Natural killer cell (primary cell): Measurements from ENCODE around the gene POLR2M. TPM values are rescaled to one million over a fixed set of nuclear protein-coding genes. Genes with fewer than 3 reads are reported as not detected.

Source experiments
- ATAC-seq, 3 donors: fragments of 150-1000 bp in 2 of 3; fragments of 200-7000 bp in 1 of 3; cut with Tn5 transposase; 1 replicate in 1 of 3; 2 replicates in 2 of 3; pipeline ENCODE4 v1.10.0; 2021; ENCODE audit warnings: mild to moderate bottlenecking in 2 of 3, moderate library complexity in 2 of 3
- DNase-seq, 2 donors: peaks; one replicate each; pipeline versions ENCODE4 v3.0.0 to v3.0.0-alpha.2; 2013 to 2021; ENCODE audit warnings: mixed read lengths in 1 of 2
- H3K27ac ChIP-seq: one replicate; pipeline ENCODE4 v1.5.1; 2013; ENCODE audit warnings: mild to moderate bottlenecking, low read length
- H3K27me3 ChIP-seq: one replicate; pipeline ENCODE4 v1.6.1; 2013; ENCODE audit warnings: low read length; ENCODE audit not compliant: control insufficient read depth, insufficient read depth
- H3K36me3 ChIP-seq: one replicate; pipeline ENCODE4 v1.6.1; 2013; ENCODE audit warnings: low read length; ENCODE audit not compliant: control insufficient read depth, insufficient read depth
- H3K4me1 ChIP-seq: one replicate; pipeline ENCODE4 v1.6.1; 2013; ENCODE audit warnings: low read length; ENCODE audit not compliant: control insufficient read depth, insufficient read depth
- H3K4me3 ChIP-seq: one replicate; pipeline ENCODE4 v1.5.1; 2013; ENCODE audit warnings: low read length
- H3K9me3 ChIP-seq: one replicate; pipeline ENCODE4 v1.6.1; 2013; ENCODE audit warnings: low read length; ENCODE audit not compliant: control insufficient read depth, insufficient read depth
- H3K27ac Mint-ChIP-seq, 2 donors: one replicate each; pipeline ENCODE4 v1.8.0; 2022; ENCODE audit warnings: mild to moderate bottlenecking in 2 of 2, mixed read lengths in 2 of 2, moderate library complexity in 1 of 2
- H3K27me3 Mint-ChIP-seq, 2 donors: one replicate each; pipeline ENCODE4 v1.8.0; 2022; ENCODE audit warnings: low read depth in 2 of 2, mixed read lengths in 2 of 2
- H3K36me3 Mint-ChIP-seq: one replicate; pipeline ENCODE4 v1.8.0; 2022; ENCODE audit warnings: mixed read lengths
- H3K4me1 Mint-ChIP-seq, 2 donors: one replicate each; pipeline ENCODE4 v1.8.0; 2022; ENCODE audit warnings: mixed read lengths in 2 of 2
- H3K4me3 Mint-ChIP-seq: one replicate; pipeline ENCODE4 v1.8.0; 2022; ENCODE audit warnings: mild to moderate bottlenecking, moderate library complexity, mixed read lengths
- H3K9me3 Mint-ChIP-seq, 2 donors: one replicate each; pipeline ENCODE4 v1.8.0; 2022; ENCODE audit warnings: mixed read lengths in 2 of 2
- CTCF ChIP-seq: fragments of 200-600 bp; IDR thresholded peaks from one replicate; pipeline ENCODE4 v1.8.0; 2022; ENCODE audit warnings: antibody characterized with exemption
- WGBS: methylation state at CpG from one replicate; pipeline ENCODE4 v1.1.7; 2013; ENCODE audit warnings: missing lambda C conversion rate; ENCODE audit not compliant: insufficient coverage; 5-methylcytosine and 5-hydroxymethylcytosine counted together
- intact Hi-C: fragments of 100-400 bp; cut with micrococcal nuclease; formaldehyde crosslinking; loops from one replicate; pipeline ENCODE4 v1.14.2; 2022
- total RNA-seq, 4 donors: library from RNA; stranded (reverse); fragments of 120-200 nt in 1 of 4; gene quantifications; one replicate each; pipeline versions ENCODE4 v1.2.3 to v1.2.4, GENCODE V29; 2013 to 2022

The POLR2M gene
- total RNA-seq, 3 donors from 2014 or later (not counting 1 experiment from before 2014, with no cell fraction given) = 74.0 to 109 (median 94.9) TPM

GRCh38 chr15:57720867-57721266, 14.4 kb downstream of the POLR2M start:
- Mint-ChIP-seq H3K9me3 (no peaks in the 10 kb centered on the region), H3K27me3 (no peaks in the 10 kb centered on the region), H3K36me3 (peaks cover 21% of the 10 kb centered on the region), H3K27ac (no peak overlapping the region), H3K4me3 (no peak overlapping the region), H3K4me1 (no peaks in the 10 kb centered on the region)
- no peak for TF ChIP-seq CTCF
- ATAC-seq (no peak), DNase-seq (no peak)
- Histone ChIP-seq H3K36me3 (peaks cover 10% of the 10 kb centered on the region), H3K4me1 (no peaks in the 10 kb centered on the region), H3K27me3 (no peaks in the 10 kb centered on the region), H3K9me3 (no peaks in the 10 kb centered on the region), H3K27ac (no peak overlapping the region), H3K4me3 (no peak overlapping the region)
- intact Hi-C loops = no loop called here
- 100% methylated on average over 1 of the region's 3 CpGs for WGBS

GRCh38 chr15:57726411-57726810, 19.9 kb downstream of the POLR2M start:
- Histone ChIP-seq H3K36me3 (no peaks in the 10 kb centered on the region), H3K4me1 (no peaks in the 10 kb centered on the region), H3K27ac (no peak overlapping the region), H3K4me3 (no peak overlapping the region), H3K9me3 (no peaks in the 10 kb centered on the region), H3K27me3 (no peaks in the 10 kb centered on the region)
- Mint-ChIP-seq H3K27me3 (no peaks in the 10 kb centered on the region), H3K4me1 (no peaks in the 10 kb centered on the region), H3K36me3 (peaks cover 6% of the 10 kb centered on the region), H3K4me3 (no peak overlapping the region), H3K9me3 (no peaks in the 10 kb centered on the region), H3K27ac (no peak overlapping the region)
- DNase-seq (no peak), ATAC-seq (no peak)
- intact Hi-C loops = no loop called here
- WGBS = 100% methylated on average over 3 of the region's 3 CpGs
- no peak for TF ChIP-seq CTCF

- no peak for ATAC-seq
- Histone ChIP-seq H3K4me1 (no peaks in the 10 kb centered on the region), H3K4me3 (no peak overlapping the region), H3K36me3 (no peaks in the 10 kb centered on the region), H3K27ac (no peak overlapping the region), H3K27me3 (no peaks in the 10 kb centered on the region), H3K9me3 (no peaks in the 10 kb centered on the region)
- Mint-ChIP-seq H3K27ac (no peak overlapping the region), H3K4me1 (no peaks in the 10 kb centered on the region), H3K36me3 (peaks cover 6% of the 10 kb centered on the region), H3K9me3 (no peaks in the 10 kb centered on the region), H3K27me3 (no peaks in the 10 kb centered on the region), H3K4me3 (no peak overlapping the region)
- DNase-seq = no peak
- intact Hi-C loops = no loop called here
- TF ChIP-seq CTCF = no peak
- 98% methylated on average over 6 of the region's 6 CpGs for WGBS
Measured at GRCh38 chr15:57727031-57727430, 20.5 kb downstream of the POLR2M start.

GRCh38 chr15:57728436-57728835, 21.9 kb downstream of the POLR2M start:
- no peak for TF ChIP-seq CTCF
- ATAC-seq = no peak
- 97% methylated on average over 8 of the region's 8 CpGs for WGBS
- DNase-seq = no peak
- H3K36me3 ChIP-seq = no peaks in the 10 kb centered on the region
- H3K9me3 ChIP-seq = no peaks in the 10 kb centered on the region
- H3K4me3 ChIP-seq = no peak overlapping the region
- Mint-ChIP-seq H3K27ac (no peak overlapping the region), H3K36me3 (peaks cover 6% of the 10 kb centered on the region), H3K9me3 (no peaks in the 10 kb centered on the region), H3K4me3 (no peak overlapping the region), H3K4me1 (peaks cover 0 to 6% of the 10 kb centered on the region in 2 donors), H3K27me3 (no peaks in the 10 kb centered on the region)
- H3K27me3 ChIP-seq = no peaks in the 10 kb centered on the region
- intact Hi-C loops = no loop called here
- no peaks in the 10 kb centered on the region for H3K4me1 ChIP-seq
- H3K27ac ChIP-seq = no peak overlapping the region
